NCI-H2107 treated with DMSO at 0.1 percent for 48 hours (cell line): ENCODE data around the gene ARPC5.
"Not testable (repeated sequence)": the region's sequence is repeated elsewhere in the genome, so short reads cannot be mapped to it uniquely, and the experiment has no call there.

Experiments
- DNase-seq: peaks from one replicate; lab custom pipeline; 2025; ENCODE audit not compliant: unreplicated experiment; lab: John Stamatoyannopoulos, UW

ARPC5 gene

GRCh38 chr1:183612975-183613374 lies 22.6 kb downstream of the ARPC5 start:
- DNase-seq = not testable (repeated sequence)

- DNase-seq = no peak
Measured at GRCh38 chr1:183612407-183612806, 23.2 kb downstream of the ARPC5 start.

- no peak for DNase-seq
Measured at GRCh38 chr1:183611021-183611420, 24.6 kb downstream of the ARPC5 start.

GRCh38 chr1:183609759-183610452 lies 25.7 kb downstream of the ARPC5 start:
- no peak for DNase-seq

GRCh38 chr1:183609313-183609712 lies 26.3 kb downstream of the ARPC5 start:
- DNase-seq = no peak

- DNase-seq = no peak
Measured at GRCh38 chr1:183607322-183607980, 28.1 kb downstream of the ARPC5 start.

GRCh38 chr1:183605904-183606303 lies 29.7 kb downstream of the ARPC5 start:
- DNase-seq = no peak

- no peak for DNase-seq
Measured at GRCh38 chr1:183604815-183605214, 30.8 kb downstream of the ARPC5 start.

GRCh38 chr1:183604038-183604808 lies 31.4 kb downstream of the ARPC5 start:
- DNase-seq = peak; percentile 19

- DNase-seq = no peak
Measured at GRCh38 chr1:183602510-183602909, 33.1 kb downstream of the ARPC5 start.

GRCh38 chr1:183600634-183601033 lies 34.9 kb downstream of the ARPC5 start:
- no peak for DNase-seq

GRCh38 chr1:183600136-183600535 lies 35.4 kb downstream of the ARPC5 start:
- no peak for DNase-seq

- DNase-seq = no peak
Measured at GRCh38 chr1:183598386-183598785, 37.2 kb downstream of the ARPC5 start.

GRCh38 chr1:183597656-183598347 lies 37.8 kb downstream of the ARPC5 start:
- no peak for DNase-seq

- DNase-seq = no peak
Measured at GRCh38 chr1:183596500-183596899, 39.1 kb downstream of the ARPC5 start.

- DNase-seq = no peak
Measured at GRCh38 chr1:183595537-183595936, 40.0 kb downstream of the ARPC5 start.

GRCh38 chr1:183593356-183593755 lies 42.2 kb downstream of the ARPC5 start:
- no peak for DNase-seq

- no peak for DNase-seq
Measured at GRCh38 chr1:183592733-183593132, 42.9 kb downstream of the ARPC5 start.

GRCh38 chr1:183590244-183591191 lies 45.1 kb downstream of the ARPC5 start, which contains the start of gene NCF2:
TSS of gene NCF2 (minus strand) at chr1:183590459. CDS start at chr1:183590329, 130 bp downstream.
- DNase-seq = no peak

- DNase-seq = peak; percentile 17
Measured at GRCh38 chr1:183589874-183590243, 45.7 kb downstream of the ARPC5 start.
